Hepatocyte (in vitro differentiated cells): ENCODE data around the gene ATP6V0A1.

Experiments used
- EZH2 ChIP-seq: fragments of 200-600 bp; sonication (generic); IDR thresholded peaks from 2 replicates; pipeline ENCODE4 v1.6.1; 2016; ENCODE audit warnings: antibody characterized with exemption, mild to moderate bottlenecking, borderline replicate concordance
- TF ChIP-seq, protein P1 (sequence below): fragments of 200-600 bp; sonication (generic); IDR thresholded peaks from 2 replicates; pipeline ENCODE4 v1.5.1; 2016; ENCODE audit warnings: antibody characterized with exemption, mild to moderate bottlenecking; ENCODE audit not compliant: poor library complexity

DNA sequence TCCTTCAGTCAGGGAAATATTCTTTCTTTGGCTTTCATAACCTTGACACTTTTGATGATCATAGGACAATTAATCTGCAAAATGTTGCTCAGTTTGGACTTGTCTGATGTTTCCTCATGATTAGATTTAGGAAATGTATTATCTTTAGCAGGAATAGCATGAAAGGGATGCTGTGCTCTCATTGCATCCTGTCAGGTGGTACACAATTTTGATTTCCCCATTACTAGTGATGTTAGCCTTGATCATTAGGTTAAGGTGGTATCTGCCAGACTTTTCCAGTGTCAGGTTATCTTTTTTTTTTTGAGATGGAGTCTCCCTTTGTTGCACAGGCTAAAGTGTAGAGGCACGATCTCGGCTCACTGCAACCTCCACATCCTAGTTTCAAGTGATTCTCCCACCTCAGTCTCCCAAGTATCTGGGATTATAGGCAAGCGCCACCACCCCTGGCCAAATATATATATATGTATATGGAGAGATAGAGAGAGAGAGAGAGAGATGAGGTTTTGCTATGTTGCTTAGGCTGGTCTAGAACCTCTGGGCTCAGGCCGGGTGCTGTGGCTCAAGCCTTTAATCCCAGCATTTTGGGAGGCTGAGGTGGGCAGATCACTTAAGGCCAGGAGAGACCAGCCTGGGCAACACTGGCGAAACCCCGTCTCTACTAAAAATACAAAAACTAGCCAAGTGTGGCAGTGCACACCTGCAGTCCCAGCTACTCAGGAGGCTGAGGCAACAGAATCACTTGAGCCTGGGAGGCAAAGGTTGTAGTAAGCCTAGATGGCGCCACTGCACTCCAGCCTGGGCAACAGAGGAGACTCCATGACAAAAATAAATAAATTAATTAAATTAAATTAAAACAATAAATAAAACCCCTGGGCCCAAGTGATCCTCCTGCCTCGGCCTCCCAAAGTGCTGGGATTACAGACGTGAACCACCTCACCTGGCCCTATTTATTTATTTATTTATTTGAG, 19.8 kb upstream of the ATP6V0A1 start:
- TF ChIP-seq, protein P1, sequence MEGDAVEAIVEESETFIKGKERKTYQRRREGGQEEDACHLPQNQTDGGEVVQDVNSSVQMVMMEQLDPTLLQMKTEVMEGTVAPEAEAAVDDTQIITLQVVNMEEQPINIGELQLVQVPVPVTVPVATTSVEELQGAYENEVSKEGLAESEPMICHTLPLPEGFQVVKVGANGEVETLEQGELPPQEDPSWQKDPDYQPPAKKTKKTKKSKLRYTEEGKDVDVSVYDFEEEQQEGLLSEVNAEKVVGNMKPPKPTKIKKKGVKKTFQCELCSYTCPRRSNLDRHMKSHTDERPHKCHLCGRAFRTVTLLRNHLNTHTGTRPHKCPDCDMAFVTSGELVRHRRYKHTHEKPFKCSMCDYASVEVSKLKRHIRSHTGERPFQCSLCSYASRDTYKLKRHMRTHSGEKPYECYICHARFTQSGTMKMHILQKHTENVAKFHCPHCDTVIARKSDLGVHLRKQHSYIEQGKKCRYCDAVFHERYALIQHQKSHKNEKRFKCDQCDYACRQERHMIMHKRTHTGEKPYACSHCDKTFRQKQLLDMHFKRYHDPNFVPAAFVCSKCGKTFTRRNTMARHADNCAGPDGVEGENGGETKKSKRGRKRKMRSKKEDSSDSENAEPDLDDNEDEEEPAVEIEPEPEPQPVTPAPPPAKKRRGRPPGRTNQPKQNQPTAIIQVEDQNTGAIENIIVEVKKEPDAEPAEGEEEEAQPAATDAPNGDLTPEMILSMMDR: peak; percentile 33
- TF ChIP-seq EZH2: no peak
